ENCODE measurements around the gene KCNK1. TPM values are rescaled to one million over a fixed set of nuclear protein-coding genes. Genes with fewer than 3 reads are reported as not detected.
"Not testable (repeated sequence)": the region's sequence is repeated elsewhere in the genome, so short reads cannot be mapped to it uniquely, and the experiment has no call there.

KCNK1 gene
- total RNA-seq, 1 donor from 2014 or later: 0.37 TPM

- Mint-ChIP-seq H3K27me3 (ENCODE audit: low read depth) (peaks cover 5% of the 10 kb centered on the region), H3K4me3 (ENCODE audit: unreplicated experiment) (no peak overlapping the region), H3K36me3 (ENCODE audit: low read depth) (no peaks in the 10 kb centered on the region), H3K27ac (ENCODE audit: unreplicated experiment) (no peak overlapping the region), H3K4me1 (ENCODE audit: low read depth) (no peaks in the 10 kb centered on the region), H3K9me3 (ENCODE audit: low read depth) (peaks cover 6% of the 10 kb centered on the region)
- no peak for TF ChIP-seq CTCF (IDR thresholded peaks at IDR 0.05)
- DNase-seq (ENCODE audit: low spot score): no peak
Measured at GRCh38 chr1:233675893-233676292, 62.0 kb downstream of the KCNK1 start.

DNA sequence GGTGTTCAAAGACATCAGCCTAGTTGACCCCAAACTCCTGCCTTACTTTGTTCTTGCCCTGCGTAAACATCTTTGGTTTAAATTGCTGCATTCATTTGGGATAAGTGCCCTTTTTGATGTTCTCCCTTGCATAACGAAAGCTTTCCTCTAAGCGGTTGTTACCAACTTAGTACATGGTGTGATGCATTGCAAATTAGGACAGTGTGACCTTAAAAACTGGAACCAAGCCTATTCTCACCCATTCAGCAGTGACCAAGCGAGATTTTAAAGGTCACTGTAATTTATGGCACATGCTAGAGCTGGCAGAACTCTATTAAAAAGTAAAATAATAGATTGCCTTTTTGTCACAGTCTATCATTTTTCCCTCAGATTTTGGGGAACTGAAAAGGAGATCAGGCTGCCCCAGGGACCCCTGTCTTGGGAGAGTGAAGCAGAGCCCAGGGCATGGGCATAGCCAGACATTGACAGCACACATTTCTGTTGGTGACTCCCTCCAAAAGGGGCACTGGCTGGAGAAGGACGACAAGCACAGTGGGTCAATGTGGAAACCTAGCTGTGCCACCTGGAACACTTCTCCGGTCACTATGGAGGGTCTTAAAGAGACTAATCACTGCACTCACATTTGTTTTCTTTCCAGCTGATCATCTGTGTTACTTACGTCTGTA is 63.9 kb downstream of the KCNK1 start:
- H3K27me3 Mint-ChIP-seq (ENCODE audit: low read depth): no peaks in the 10 kb centered on the region
- no peak overlapping the region for H3K27ac Mint-ChIP-seq (ENCODE audit: unreplicated experiment)
- H3K36me3 Mint-ChIP-seq (ENCODE audit: low read depth): no peaks in the 10 kb centered on the region
- peaks cover 6% of the 10 kb centered on the region for H3K9me3 Mint-ChIP-seq (ENCODE audit: low read depth)
- H3K4me3 Mint-ChIP-seq (ENCODE audit: unreplicated experiment): no peak overlapping the region
- TF ChIP-seq CTCF (IDR thresholded peaks at IDR 0.05): no peak
- no peak for DNase-seq (ENCODE audit: low spot score)
- H3K4me1 Mint-ChIP-seq (ENCODE audit: low read depth): no peaks in the 10 kb centered on the region

GRCh38 chr1:233679030-233679429 is 65.1 kb downstream of the KCNK1 start:
- Mint-ChIP-seq H3K4me1 (ENCODE audit: low read depth) (no peaks in the 10 kb centered on the region), H3K27ac (ENCODE audit: unreplicated experiment) (no peak overlapping the region), H3K9me3 (ENCODE audit: low read depth) (peaks cover 6% of the 10 kb centered on the region), H3K36me3 (ENCODE audit: low read depth) (no peaks in the 10 kb centered on the region), H3K4me3 (ENCODE audit: unreplicated experiment) (no peak overlapping the region), H3K27me3 (ENCODE audit: low read depth) (no peaks in the 10 kb centered on the region)
- no peak for DNase-seq (ENCODE audit: low spot score)
- TF ChIP-seq CTCF (IDR thresholded peaks at IDR 0.05): no peak

- H3K4me1 Mint-ChIP-seq (ENCODE audit: low read depth): no peaks in the 10 kb centered on the region
- H3K27me3 Mint-ChIP-seq (ENCODE audit: low read depth): no peaks in the 10 kb centered on the region
- H3K9me3 Mint-ChIP-seq (ENCODE audit: low read depth): peaks cover 6% of the 10 kb centered on the region
- H3K36me3 Mint-ChIP-seq (ENCODE audit: low read depth): no peaks in the 10 kb centered on the region
- no peak overlapping the region for H3K27ac Mint-ChIP-seq (ENCODE audit: unreplicated experiment)
- DNase-seq (ENCODE audit: low spot score): no peak
- TF ChIP-seq CTCF (IDR thresholded peaks at IDR 0.05): no peak
- H3K4me3 Mint-ChIP-seq (ENCODE audit: unreplicated experiment): no peak overlapping the region
Measured at GRCh38 chr1:233679591-233680373, 65.9 kb downstream of the KCNK1 start.

DNA sequence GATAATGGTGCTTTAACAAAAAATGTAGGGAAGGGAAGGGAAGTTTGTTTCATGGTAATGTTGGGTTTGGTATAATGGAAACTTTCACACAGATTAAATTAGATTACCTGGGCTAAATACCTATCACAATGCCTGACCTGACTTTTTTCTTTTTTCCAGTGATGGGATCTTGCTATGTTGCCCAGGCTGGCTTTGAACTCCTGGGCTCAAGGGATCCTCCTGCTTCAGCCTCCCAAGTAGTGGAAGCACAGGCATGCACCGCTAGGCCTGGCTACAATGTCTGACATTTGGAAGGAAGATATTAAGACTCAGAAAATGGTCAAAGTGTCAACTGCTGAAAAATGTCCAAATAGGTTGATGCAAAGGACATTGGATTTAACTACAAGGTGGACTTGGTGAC is 67.4 kb downstream of the KCNK1 start:
- Mint-ChIP-seq H3K9me3 (ENCODE audit: low read depth) (no peaks in the 10 kb centered on the region), H3K27ac (ENCODE audit: unreplicated experiment) (no peak overlapping the region), H3K4me1 (ENCODE audit: low read depth) (no peaks in the 10 kb centered on the region), H3K4me3 (ENCODE audit: unreplicated experiment) (no peak overlapping the region), H3K27me3 (ENCODE audit: low read depth) (no peaks in the 10 kb centered on the region), H3K36me3 (ENCODE audit: low read depth) (no peaks in the 10 kb centered on the region)
- no peak for DNase-seq (ENCODE audit: low spot score)
- TF ChIP-seq CTCF (IDR thresholded peaks at IDR 0.05): no peak

GRCh38 chr1:233686653-233687052 is 72.7 kb downstream of the KCNK1 start:
- H3K4me1 Mint-ChIP-seq (ENCODE audit: low read depth); H3K9me3 Mint-ChIP-seq (ENCODE audit: low read depth); DNase-seq (ENCODE audit: low spot score); H3K27me3 Mint-ChIP-seq (ENCODE audit: low read depth); H3K4me3 Mint-ChIP-seq (ENCODE audit: unreplicated experiment); H3K36me3 Mint-ChIP-seq (ENCODE audit: low read depth); H3K27ac Mint-ChIP-seq (ENCODE audit: unreplicated experiment): not testable (repeated sequence)
